ENCODE data around the gene PIM3. TPM values are rescaled to one million over a fixed set of nuclear protein-coding genes. Genes with fewer than 3 reads are reported as not detected.

PIM3 gene
- total RNA-seq, 2 donors from 2014 or later: 54.0 to 112 TPM

GRCh38 chr22:49992921-49993648, 32.5 kb downstream of the PIM3 start:
- peak; percentile 60 for TF ChIP-seq CTCF (IDR thresholded peaks at IDR 0.05)
- H3K27me3 ChIP-seq (replicated peaks; ENCODE audit: insufficient read depth): no peaks in the 10 kb centered on the region
- H3K9me3 ChIP-seq: peaks cover 6% of the 10 kb centered on the region
- H3K27ac ChIP-seq: no peak overlapping the region
- DNase-seq (ENCODE audit: low spot score) (peak; percentile 2), ATAC-seq (ENCODE audit: insufficient number of reproducible peaks, low FRiP score, low read depth) (no peak)
- no peaks in the 10 kb centered on the region for H3K36me3 ChIP-seq
- no peaks in the 10 kb centered on the region for H3K4me1 ChIP-seq (ENCODE audit: control insufficient read depth in 1 of 2, low read depth in 2 of 2)
- no peak overlapping the region for H3K4me3 ChIP-seq

GRCh38 chr22:49993649-49994360, 33.2 kb downstream of the PIM3 start:
- ATAC-seq (ENCODE audit: insufficient number of reproducible peaks, low FRiP score, low read depth) (no peak), DNase-seq (ENCODE audit: low spot score) (no peak)
- Histone ChIP-seq H3K4me1 (ENCODE audit: control insufficient read depth in 1 of 2, low read depth in 2 of 2) (no peaks in the 10 kb centered on the region), H3K4me3 (no peak overlapping the region), H3K27ac (no peak overlapping the region), H3K27me3 (replicated peaks; ENCODE audit: insufficient read depth) (no peaks in the 10 kb centered on the region), H3K9me3 (peaks cover 6% of the 10 kb centered on the region), H3K36me3 (no peaks in the 10 kb centered on the region)
- TF ChIP-seq CTCF (IDR thresholded peaks at IDR 0.05): no peak

- Histone ChIP-seq H3K36me3 (no peaks in the 10 kb centered on the region), H3K4me3 (no peak overlapping the region), H3K4me1 (ENCODE audit: control insufficient read depth in 1 of 2, low read depth in 2 of 2) (no peaks in the 10 kb centered on the region), H3K27ac (no peak overlapping the region), H3K27me3 (replicated peaks; ENCODE audit: insufficient read depth) (no peaks in the 10 kb centered on the region), H3K9me3 (peaks cover 6% of the 10 kb centered on the region)
- TF ChIP-seq CTCF (IDR thresholded peaks at IDR 0.05): no peak
- ATAC-seq (ENCODE audit: insufficient number of reproducible peaks, low FRiP score, low read depth): no peak
- DNase-seq (ENCODE audit: low spot score): no peak
Observed at GRCh38 chr22:49994361-49995040, 33.9 kb downstream of the PIM3 start.

- no peak overlapping the region for H3K4me3 ChIP-seq
- DNase-seq (ENCODE audit: low spot score) (no peak), ATAC-seq (ENCODE audit: insufficient number of reproducible peaks, low FRiP score, low read depth) (no peak)
- TF ChIP-seq CTCF (IDR thresholded peaks at IDR 0.05): no peak
- H3K27me3 ChIP-seq (replicated peaks; ENCODE audit: insufficient read depth): no peaks in the 10 kb centered on the region
- no peak overlapping the region for H3K27ac ChIP-seq
- H3K9me3 ChIP-seq: peaks cover 6% of the 10 kb centered on the region
- H3K36me3 ChIP-seq: no peaks in the 10 kb centered on the region
- H3K4me1 ChIP-seq (ENCODE audit: control insufficient read depth in 1 of 2, low read depth in 2 of 2): no peaks in the 10 kb centered on the region
Observed at GRCh38 chr22:49995041-49995360, 34.4 kb downstream of the PIM3 start.

- DNase-seq (ENCODE audit: low spot score): no peak
- Histone ChIP-seq H3K9me3 (peaks cover 6% of the 10 kb centered on the region), H3K4me1 (ENCODE audit: control insufficient read depth in 1 of 2, low read depth in 2 of 2) (no peaks in the 10 kb centered on the region), H3K36me3 (no peaks in the 10 kb centered on the region), H3K4me3 (no peak overlapping the region), H3K27ac (no peak overlapping the region), H3K27me3 (replicated peaks; ENCODE audit: insufficient read depth) (no peaks in the 10 kb centered on the region)
- no peak for TF ChIP-seq CTCF (IDR thresholded peaks at IDR 0.05)
- ATAC-seq (ENCODE audit: insufficient number of reproducible peaks, low FRiP score, low read depth): no peak
Observed at GRCh38 chr22:49995361-49996118, 35.0 kb downstream of the PIM3 start.
